A673 (cell line): ENCODE data around the gene COL9A1.
"Not testable (repeated sequence)": the region's sequence is repeated elsewhere in the genome, so short reads cannot be mapped to it uniquely, and the experiment has no call there.

Source experiments
- CTCF ChIP-seq: fragments of 300-800, 200-600 bp; sonication (generic); conservative IDR thresholded peaks from 2 replicates; pipeline ENCODE4 v1.5.1; 2017; ENCODE audit warnings: low read depth, mild to moderate bottlenecking, antibody characterized with exemption, low read length, moderate library complexity, mixed read lengths
- EZH2 ChIP-seq: fragments of 200-600 bp; sonication (generic); IDR thresholded peaks from 2 replicates; pipeline ENCODE4 v1.6.1; 2017; ENCODE audit warnings: borderline replicate concordance, low read depth, mild to moderate bottlenecking, mixed read lengths, antibody characterized with exemption, low read length; ENCODE audit not compliant: poor library complexity, severe bottlenecking

- TF ChIP-seq CTCF = peak; percentile 33; the same call in 1 of the 2 replicates
- not testable (repeated sequence) for TF ChIP-seq EZH2
These were observed 5.3 kb upstream of the COL9A1 start for GRCh38 chr6:70308142-70308541.
